C4-2B (cell line): ENCODE measurements around the gene RGPD4.

Experiments
- H3K27ac ChIP-seq: fragments of 450-650 bp; 2 replicates; pipeline ENCODE4 v1.5.1; 2017
- CTCF ChIP-seq: fragments of 450-650 bp; conservative IDR thresholded peaks from 2 replicates; pipeline ENCODE4 v1.5.1; 2017; ENCODE audit warnings: mild to moderate bottlenecking
- ZFX ChIP-seq: fragments of 450-650 bp; IDR thresholded peaks from 2 replicates; pipeline ENCODE4 v1.6.1; 2017

Gene RGPD4

GRCh38 chr2:107808959-107809358, 17.7 kb upstream of the RGPD4 start:
- no peak for TF ChIP-seq CTCF
- TF ChIP-seq ZFX = no peak
- peak overlapping the region; percentile 47 for H3K27ac ChIP-seq

GRCh38 chr2:107809835-107810234, 16.9 kb upstream of the RGPD4 start:
- TF ChIP-seq ZFX = no peak
- TF ChIP-seq CTCF = no peak
- no peak overlapping the region for H3K27ac ChIP-seq

- no peak for TF ChIP-seq ZFX
- H3K27ac ChIP-seq = no peak overlapping the region
Observed at GRCh38 chr2:107810734-107811133, 16.0 kb upstream of the RGPD4 start.

- TF ChIP-seq CTCF (no peak), ZFX (no peak)
- no peak overlapping the region for H3K27ac ChIP-seq
Observed at GRCh38 chr2:107811411-107811810, 15.3 kb upstream of the RGPD4 start.

- TF ChIP-seq ZFX (no peak), CTCF (no peak)
- H3K27ac ChIP-seq = no peak overlapping the region
Observed at GRCh38 chr2:107812006-107812405, 14.7 kb upstream of the RGPD4 start.

- H3K27ac ChIP-seq = no peak overlapping the region
- no peak for TF ChIP-seq ZFX
- TF ChIP-seq CTCF = no peak
Observed at GRCh38 chr2:107817378-107817777, 9.3 kb upstream of the RGPD4 start.

GRCh38 chr2:107822302-107822701, 4.4 kb upstream of the RGPD4 start:
- TF ChIP-seq ZFX (no peak), CTCF (no peak)
- no peak overlapping the region for H3K27ac ChIP-seq

GRCh38 chr2:107824451-107825205, 2.1 kb upstream of the RGPD4 start:
- TF ChIP-seq CTCF = no peak
- TF ChIP-seq ZFX = no peak
- H3K27ac ChIP-seq = no peak overlapping the region
